Measurements from ENCODE around the gene IMP4. TPM values are rescaled to one million over a fixed set of nuclear protein-coding genes. Genes with fewer than 3 reads are reported as not detected.

The IMP4 gene
- 10 to 100 TPM; 52.7 to 77.7 (median 62.2) TPM for polyA plus RNA-seq
- long read RNA-seq, donor 1 = 0 reads
- long read RNA-seq, donor 2, partial matches to known transcripts = 0 of 6 reads
- long read RNA-seq, donor 2, other reads (novel, unspliced or antisense) = 0 of 6 reads
- long read RNA-seq, donor 3, transcript IMP4-201 (9 exons, 1,740 nt) = major isoform, 6 of 9 reads
- long read RNA-seq, donor 3, partial matches to known transcripts = 0 of 9 reads
- long read RNA-seq, donor 3, other reads (novel, unspliced or antisense) = 0 of 9 reads
- long read RNA-seq, donor 4 = 0 reads
- long read RNA-seq, donor 5, transcript IMP4-201 (9 exons, 1,740 nt) = major isoform, 5 of 6 reads
- long read RNA-seq, donor 5, partial matches to known transcripts = 0 of 6 reads
- long read RNA-seq, donor 5, other reads (novel, unspliced or antisense) = 0 of 6 reads
- long read RNA-seq, donor 6, transcript IMP4-201 (9 exons, 1,740 nt) = major isoform, 7 of 10 reads
- long read RNA-seq, donor 6, partial matches to known transcripts = 0 of 10 reads
- long read RNA-seq, donor 6, other reads (novel, unspliced or antisense) = 0 of 10 reads
- long read RNA-seq, donor 7 = 0 reads
- long read RNA-seq, donor 8, partial matches to known transcripts = 0 of 2 reads
- long read RNA-seq, donor 8, other reads (novel, unspliced or antisense) = 0 of 2 reads
- long read RNA-seq, donor 9, partial matches to known transcripts = 0 of 4 reads
- long read RNA-seq, donor 9, other reads (novel, unspliced or antisense) = 0 of 4 reads
- long read RNA-seq, donor 10, transcript IMP4-201 (9 exons, 1,740 nt) = major isoform, 12 of 18 reads
- long read RNA-seq, donor 10, partial matches to known transcripts = 0 of 18 reads
- long read RNA-seq, donor 10, other reads (novel, unspliced or antisense) = 0 of 18 reads

- DNase-seq (peak; percentile 99 to 100), FAIRE-seq (no peak)
- peak within 1 kb of the TSS; percentile 85 to 98 (median 95) for H3K27ac ChIP-seq (ENCODE audit: low read depth in 1 of 3, low read length in 2 of 3)
- peaks cover 6 to 53% (median 16%) of the 10 kb centered on the region in 3 donors for H3K36me3 ChIP-seq (ENCODE audit: control insufficient read depth in 3 of 3, insufficient read depth in 2 of 3, low read depth in 1 of 3, low read length in 3 of 3)
- no peaks in the 10 kb centered on the region for H3K27me3 ChIP-seq (ENCODE audit: control insufficient read depth in 3 of 3, insufficient read depth in 3 of 3, low read length in 3 of 3)
- H3K4me1 ChIP-seq (ENCODE audit: control insufficient read depth in 3 of 3, insufficient read depth in 2 of 3, low read depth in 1 of 3, low read length in 2 of 3) = peaks cover 0 to 11% (median 0%) of the 10 kb centered on the region in 3 donors
- H3K9me3 ChIP-seq (ENCODE audit: control insufficient read depth in 2 of 2, insufficient read depth in 1 of 2, low read depth in 1 of 2, low read length in 1 of 2) = no peaks in the 10 kb centered on the region
- WGBS, 3 donors = 0 to 1% (median 1%) methylated on average over 49 to 60 of the region's 60 CpGs
- H3K4me3 ChIP-seq (ENCODE audit: low read depth in 1 of 3, low read length in 3 of 3) = peak within 1 kb of the TSS; percentile 37 to 94 (median 79)
Measured at GRCh38 chr2:130342533-130343275, at the start of gene IMP4. IMP4 (plus strand) TSS chr2:130342897; CDS start chr2:130342933, 36 bp downstream.

- Histone ChIP-seq H3K36me3 (ENCODE audit: control insufficient read depth in 3 of 3, insufficient read depth in 2 of 3, low read depth in 1 of 3, low read length in 3 of 3) (no peaks in the 10 kb centered on the region), H3K27me3 (ENCODE audit: control insufficient read depth in 3 of 3, insufficient read depth in 3 of 3, low read length in 3 of 3) (peaks cover 0 to 8% (median 0%) of the 10 kb centered on the region in 3 donors), H3K4me3 (ENCODE audit: low read depth in 1 of 3, low read length in 3 of 3) (no peak overlapping the region), H3K9me3 (ENCODE audit: control insufficient read depth in 2 of 2, insufficient read depth in 1 of 2, low read depth in 1 of 2, low read length in 1 of 2) (no peaks in the 10 kb centered on the region), H3K4me1 (ENCODE audit: control insufficient read depth in 3 of 3, insufficient read depth in 2 of 3, low read depth in 1 of 3, low read length in 2 of 3) (no peaks in the 10 kb centered on the region), H3K27ac (ENCODE audit: low read depth in 1 of 3, low read length in 2 of 3) (no peak overlapping the region)
- 77 to 79% (median 78%) methylated on average over 22 of the region's 22 CpGs for WGBS, 3 donors
- no peak for FAIRE-seq
- DNase-seq = no peak
Measured at GRCh38 chr2:130300258-130300969, 42.3 kb upstream of the IMP4 start.

- H3K4me3 ChIP-seq (ENCODE audit: low read depth in 1 of 3, low read length in 3 of 3) = no peak overlapping the region
- H3K27ac ChIP-seq (ENCODE audit: low read depth in 1 of 3, low read length in 2 of 3) = no peak overlapping the region
- DNase-seq = no peak
- H3K4me1 ChIP-seq (ENCODE audit: control insufficient read depth in 3 of 3, insufficient read depth in 2 of 3, low read depth in 1 of 3, low read length in 2 of 3) = no peaks in the 10 kb centered on the region
- 94 to 95% (median 94%) methylated on average over 13 of the region's 13 CpGs for WGBS, 3 donors
- H3K36me3 ChIP-seq (ENCODE audit: control insufficient read depth in 3 of 3, insufficient read depth in 2 of 3, low read depth in 1 of 3, low read length in 3 of 3) = no peaks in the 10 kb centered on the region
- no peak for FAIRE-seq
- peaks cover 0 to 7% (median 0%) of the 10 kb centered on the region in 3 donors for H3K27me3 ChIP-seq (ENCODE audit: control insufficient read depth in 3 of 3, insufficient read depth in 3 of 3, low read length in 3 of 3)
- no peaks in the 10 kb centered on the region for H3K9me3 ChIP-seq (ENCODE audit: control insufficient read depth in 2 of 2, insufficient read depth in 1 of 2, low read depth in 1 of 2, low read length in 1 of 2)
Measured at GRCh38 chr2:130300970-130301348, 41.7 kb upstream of the IMP4 start.

GRCh38 chr2:130302164-130302886 is 40.4 kb upstream of the IMP4 start:
- H3K27me3 ChIP-seq (ENCODE audit: control insufficient read depth in 3 of 3, insufficient read depth in 3 of 3, low read length in 3 of 3) = peaks cover 0 to 5% (median 2%) of the 10 kb centered on the region in 3 donors
- FAIRE-seq = no peak
- DNase-seq = peak in 1 of 2 donors; percentile 22
- no peak overlapping the region for H3K27ac ChIP-seq (ENCODE audit: low read depth in 1 of 3, low read length in 2 of 3)
- no peaks in the 10 kb centered on the region for H3K9me3 ChIP-seq (ENCODE audit: control insufficient read depth in 2 of 2, insufficient read depth in 1 of 2, low read depth in 1 of 2, low read length in 1 of 2)
- H3K4me3 ChIP-seq (ENCODE audit: low read depth in 1 of 3, low read length in 3 of 3) = no peak overlapping the region
- H3K36me3 ChIP-seq (ENCODE audit: control insufficient read depth in 3 of 3, insufficient read depth in 2 of 3, low read depth in 1 of 3, low read length in 3 of 3) = no peaks in the 10 kb centered on the region
- 73 to 82% (median 75%) methylated on average over 12 of the region's 12 CpGs for WGBS, 3 donors
- no peaks in the 10 kb centered on the region for H3K4me1 ChIP-seq (ENCODE audit: control insufficient read depth in 3 of 3, insufficient read depth in 2 of 3, low read depth in 1 of 3, low read length in 2 of 3)

GRCh38 chr2:130303169-130303568 is 39.5 kb upstream of the IMP4 start:
- FAIRE-seq (no peak), DNase-seq (no peak)
- no peaks in the 10 kb centered on the region for H3K4me1 ChIP-seq (ENCODE audit: control insufficient read depth in 3 of 3, insufficient read depth in 2 of 3, low read depth in 1 of 3, low read length in 2 of 3)
- no peaks in the 10 kb centered on the region for H3K36me3 ChIP-seq (ENCODE audit: control insufficient read depth in 3 of 3, insufficient read depth in 2 of 3, low read depth in 1 of 3, low read length in 3 of 3)
- H3K4me3 ChIP-seq (ENCODE audit: low read depth in 1 of 3, low read length in 3 of 3) = no peak overlapping the region
- H3K9me3 ChIP-seq (ENCODE audit: control insufficient read depth in 2 of 2, insufficient read depth in 1 of 2, low read depth in 1 of 2, low read length in 1 of 2) = no peaks in the 10 kb centered on the region
- peaks cover 0 to 5% (median 2%) of the 10 kb centered on the region in 3 donors for H3K27me3 ChIP-seq (ENCODE audit: control insufficient read depth in 3 of 3, insufficient read depth in 3 of 3, low read length in 3 of 3)
- H3K27ac ChIP-seq (ENCODE audit: low read depth in 1 of 3, low read length in 2 of 3) = no peak overlapping the region

- DNase-seq (no peak), FAIRE-seq (no peak)
- Histone ChIP-seq H3K4me1 (ENCODE audit: control insufficient read depth in 3 of 3, insufficient read depth in 2 of 3, low read depth in 1 of 3, low read length in 2 of 3) (no peaks in the 10 kb centered on the region), H3K36me3 (ENCODE audit: control insufficient read depth in 3 of 3, insufficient read depth in 2 of 3, low read depth in 1 of 3, low read length in 3 of 3) (no peaks in the 10 kb centered on the region), H3K27me3 (ENCODE audit: control insufficient read depth in 3 of 3, insufficient read depth in 3 of 3, low read length in 3 of 3) (peaks cover 0 to 8% (median 2%) of the 10 kb centered on the region in 3 donors), H3K27ac (ENCODE audit: low read depth in 1 of 3, low read length in 2 of 3) (no peak overlapping the region), H3K4me3 (ENCODE audit: low read depth in 1 of 3, low read length in 3 of 3) (no peak overlapping the region), H3K9me3 (ENCODE audit: control insufficient read depth in 2 of 2, insufficient read depth in 1 of 2, low read depth in 1 of 2, low read length in 1 of 2) (no peaks in the 10 kb centered on the region)
- 79 to 87% (median 81%) methylated on average over 3 of the region's 3 CpGs for WGBS, 3 donors
Measured at GRCh38 chr2:130304726-130305125, 38.0 kb upstream of the IMP4 start.

GRCh38 chr2:130307850-130308249 is 34.8 kb upstream of the IMP4 start:
- WGBS, 3 donors = 83 to 90% (median 89%) methylated on average over 4 of the region's 4 CpGs
- FAIRE-seq = no peak

More at GRCh38 chr2:130307850-130308249, 34.8 kb upstream of the IMP4 start:
- Histone ChIP-seq H3K4me3 (ENCODE audit: low read depth in 1 of 3, low read length in 3 of 3) (no peak overlapping the region), H3K36me3 (ENCODE audit: control insufficient read depth in 3 of 3, insufficient read depth in 2 of 3, low read depth in 1 of 3, low read length in 3 of 3) (no peaks in the 10 kb centered on the region), H3K4me1 (ENCODE audit: control insufficient read depth in 3 of 3, insufficient read depth in 2 of 3, low read depth in 1 of 3, low read length in 2 of 3) (no peaks in the 10 kb centered on the region), H3K27ac (ENCODE audit: low read depth in 1 of 3, low read length in 2 of 3) (no peak overlapping the region), H3K9me3 (ENCODE audit: control insufficient read depth in 2 of 2, insufficient read depth in 1 of 2, low read depth in 1 of 2, low read length in 1 of 2) (no peaks in the 10 kb centered on the region), H3K27me3 (ENCODE audit: control insufficient read depth in 3 of 3, insufficient read depth in 3 of 3, low read length in 3 of 3) (peaks cover 0 to 7% (median 2%) of the 10 kb centered on the region in 3 donors)
- no peak for DNase-seq
